MCF 10A (cell line): ENCODE results near the gene MAD1L1. TPM values are rescaled to one million over a fixed set of nuclear protein-coding genes. Genes with fewer than 3 reads are reported as not detected.
A peak's percentile ranks its signal among the peaks of the same experiment; 100 is the strongest.

Experiments
- BruUV-seq: library from RNA; stranded (reverse); fragments of 400-500 nt; replicated peaks from 2 replicates; lab custom pipeline; 2021; lab: Mats Ljungman, UMichigan
- CTCF ChIA-PET: fragments of 300-600 bp; sonication (Branson Sonifier 250); formaldehyde crosslinking; extraction: SDS; loops from one replicate; lab custom pipeline; 2021; ENCODE audit warnings: antibody characterized with exemption, inconsistent platforms; lab: Yijun Ruan, JAX
- POLR2A ChIA-PET: fragments of 300-600, 350-650 bp; sonication (Branson Sonifier 250); formaldehyde crosslinking; extraction: SDS; loops from one replicate; lab custom pipeline; 2020; ENCODE audit warnings: antibody characterized with exemption, inconsistent platforms; lab: Yijun Ruan, JAX
- DNase-seq: peaks from one replicate; pipeline ENCODE4 v3.0.0-alpha.2; 2018; ENCODE audit not compliant: unreplicated experiment
- H3K27ac Mint-ChIP-seq: one replicate; pipeline ENCODE4 v1.8.0; 2022; ENCODE audit warnings: mild to moderate bottlenecking, low read depth, mixed read lengths; ENCODE audit not compliant: unreplicated experiment
- H3K27me3 Mint-ChIP-seq: one replicate; pipeline ENCODE4 v1.8.0; 2022; ENCODE audit warnings: mixed read lengths; ENCODE audit not compliant: insufficient read depth, unreplicated experiment
- H3K36me3 Mint-ChIP-seq: one replicate; pipeline ENCODE4 v1.8.0; 2022; ENCODE audit warnings: mild to moderate bottlenecking, moderate library complexity, mixed read lengths; ENCODE audit not compliant: insufficient read depth, unreplicated experiment
- H3K4me1 Mint-ChIP-seq: one replicate; pipeline ENCODE4 v1.8.0; 2022; ENCODE audit warnings: mixed read lengths; ENCODE audit not compliant: insufficient read depth, unreplicated experiment
- H3K4me3 Mint-ChIP-seq: one replicate; pipeline ENCODE4 v1.8.0; 2022; ENCODE audit warnings: mild to moderate bottlenecking, moderate library complexity, mixed read lengths; ENCODE audit not compliant: unreplicated experiment
- H3K9me3 Mint-ChIP-seq: one replicate; pipeline ENCODE4 v1.8.0; 2022; ENCODE audit warnings: mixed read lengths; ENCODE audit not compliant: unreplicated experiment
- CTCF ChIP-seq: fragments of 200-600 bp; IDR thresholded peaks from one replicate; pipeline ENCODE4 v1.8.0; 2022; ENCODE audit warnings: antibody characterized with exemption, mild to moderate bottlenecking; ENCODE audit not compliant: unreplicated experiment
- intact Hi-C: fragments of 100-400 bp; cut with micrococcal nuclease; formaldehyde crosslinking; loops from 2 replicates; pipeline ENCODE4 v1.14.1; 2022
- total RNA-seq: library from RNA; stranded (reverse); gene quantifications from 2 replicates; pipeline ENCODE4 v1.2.3, GENCODE V29; 2022

The MAD1L1 gene
- total RNA-seq, 1 experiment from 2014 or later: 25.2 TPM

- H3K4me3 Mint-ChIP-seq: no peak overlapping the region
- no peaks in the 10 kb centered on the region for H3K9me3 Mint-ChIP-seq
- intact Hi-C loops: no loop called here
- no peak for DNase-seq
- H3K27ac Mint-ChIP-seq: no peak overlapping the region
- H3K4me1 Mint-ChIP-seq: peaks cover 30% of the 10 kb centered on the region
- ChIA-PET POLR2A (no interaction called here), CTCF (interaction anchor here (0.6 kb wide), 1 partner anchor 495 kb away, joined by 3 read pairs; no protein-coding TSS in a partner anchor)
- H3K27me3 Mint-ChIP-seq: no peaks in the 10 kb centered on the region
- H3K36me3 Mint-ChIP-seq: peaks cover 5% of the 10 kb centered on the region
- TF ChIP-seq CTCF: no peak
- no TSS peak for BruUV-seq
Measured at GRCh38 chr7:2112261-2113198, 120.2 kb downstream of the MAD1L1 start.

- Mint-ChIP-seq H3K27me3 (no peaks in the 10 kb centered on the region), H3K4me1 (peaks cover 36% of the 10 kb centered on the region), H3K4me3 (no peak overlapping the region), H3K9me3 (no peaks in the 10 kb centered on the region), H3K36me3 (peaks cover 5% of the 10 kb centered on the region), H3K27ac (no peak overlapping the region)
- BruUV-seq: no TSS peak
- no peak for DNase-seq
- TF ChIP-seq CTCF: no peak
- ChIA-PET CTCF (interaction anchor here (0.6 kb wide), 1 partner anchor 81 kb away, joined by 3 read pairs; no protein-coding TSS in a partner anchor), POLR2A (no interaction called here)
- intact Hi-C loops: no loop called here
Measured at GRCh38 chr7:2111568-2111967, 121.2 kb downstream of the MAD1L1 start.

- ChIA-PET POLR2A (no interaction called here), CTCF (interaction anchor here (0.6 kb wide), 1 partner anchor 80 kb away, joined by 3 read pairs; no protein-coding TSS in a partner anchor)
- Mint-ChIP-seq H3K9me3 (no peaks in the 10 kb centered on the region), H3K27me3 (no peaks in the 10 kb centered on the region), H3K4me3 (no peak overlapping the region), H3K4me1 (peaks cover 29% of the 10 kb centered on the region), H3K27ac (peak overlapping the region; percentile 69), H3K36me3 (peaks cover 5% of the 10 kb centered on the region)
- TF ChIP-seq CTCF: no peak
- no peak for DNase-seq
- intact Hi-C loops: loop anchor here (1.0 kb wide), 1 partner anchor 64 kb away; no protein-coding TSS in a partner anchor
- BruUV-seq: no TSS peak
Measured at GRCh38 chr7:2110610-2111396, 121.9 kb downstream of the MAD1L1 start.
